GM18867 (cell line): ENCODE results near the gene MAB21L2.

ENCODE experiments used
- ATAC-seq: cut with Tn5 transposase; IDR thresholded peaks from one replicate; pipeline ENCODE4 v1.9.1; 2021; ENCODE audit warnings: mild to moderate bottlenecking, moderate library complexity; ENCODE audit not compliant: unreplicated experiment

Gene MAB21L2

GRCh38 chr4:150600812-150601445 is 19.0 kb downstream of the MAB21L2 start:
- no peak for ATAC-seq

GRCh38 chr4:150609131-150609530 is 27.2 kb downstream of the MAB21L2 start:
- no peak for ATAC-seq

GRCh38 chr4:150619042-150619441 is 37.1 kb downstream of the MAB21L2 start:
- no peak for ATAC-seq

- no peak for ATAC-seq
Measured at GRCh38 chr4:150624055-150624454, 42.1 kb downstream of the MAB21L2 start.

- no peak for ATAC-seq
Measured at GRCh38 chr4:150625033-150625432, 43.1 kb downstream of the MAB21L2 start.

- ATAC-seq, result no peak
Measured at GRCh38 chr4:150628073-150628472, 46.1 kb downstream of the MAB21L2 start.

GRCh38 chr4:150632639-150633038 is 50.7 kb downstream of the MAB21L2 start:
- ATAC-seq, result no peak
